H9 (cell line): ENCODE results near the gene UTP4. TPM values are rescaled to one million over a fixed set of nuclear protein-coding genes. Genes with fewer than 3 reads are reported as not detected.

ENCODE experiments used
- DNase-seq: peaks from one replicate; pipeline ENCODE4 v3.0.0-alpha.2; 2017
- H2AFZ ChIP-seq: one replicate; pipeline ENCODE4 v1.6.1; 2013; ENCODE audit warnings: mild to moderate bottlenecking, low read length, control low read depth, moderate library complexity
- H2AK5ac ChIP-seq: 2 replicates; pipeline ENCODE4 v1.6.1; 2013; ENCODE audit warnings: low read length, control low read depth, mixed read lengths; ENCODE audit not compliant: insufficient read length
- H2BK120ac ChIP-seq: one replicate; pipeline ENCODE4 v1.6.1; 2013; ENCODE audit warnings: low read depth, mild to moderate bottlenecking, low read length, control low read depth, inconsistent platforms; ENCODE audit not compliant: poor library complexity, severe bottlenecking
- H2BK12ac ChIP-seq: 2 replicates; pipeline ENCODE4 v1.6.1; 2013; ENCODE audit warnings: low read length, control low read depth, mixed read lengths, low read depth; ENCODE audit not compliant: insufficient read length
- H2BK15ac ChIP-seq: 2 replicates; pipeline ENCODE4 v1.6.1; 2013; ENCODE audit warnings: low read depth, low read length, control low read depth
- H2BK20ac ChIP-seq: one replicate; pipeline ENCODE4 v1.6.1; 2013; ENCODE audit warnings: low read depth, mild to moderate bottlenecking, low read length, control low read depth, inconsistent platforms; ENCODE audit not compliant: poor library complexity, severe bottlenecking
- H2BK5ac ChIP-seq: 2 replicates; pipeline ENCODE4 v1.6.1; 2013; ENCODE audit warnings: low read length, control low read depth, mixed read lengths; ENCODE audit not compliant: insufficient read length
- H3K14ac ChIP-seq: 2 replicates; pipeline ENCODE4 v1.6.1; 2013; ENCODE audit warnings: low read length, control low read depth; ENCODE audit not compliant: insufficient read depth
- H3K18ac ChIP-seq: 2 replicates; pipeline ENCODE4 v1.6.1; 2013; ENCODE audit warnings: low read depth, mild to moderate bottlenecking, mixed read lengths, low read length, control low read depth; ENCODE audit not compliant: insufficient read length
- H3K23ac ChIP-seq: 2 replicates; pipeline ENCODE4 v1.6.1; 2013; ENCODE audit warnings: low read length, control low read depth, mixed read lengths, low read depth; ENCODE audit not compliant: insufficient read length
- H3K23me2 ChIP-seq: 2 replicates; pipeline ENCODE4 v1.6.1; 2013; ENCODE audit warnings: low read depth, mild to moderate bottlenecking, mixed read lengths, low read length, control low read depth; ENCODE audit not compliant: insufficient read length, poor library complexity, severe bottlenecking
- H3K27ac ChIP-seq: 2 replicates; pipeline ENCODE4 v1.5.1; 2013; ENCODE audit warnings: low read length, control low read depth, mixed read lengths, low read depth; ENCODE audit not compliant: insufficient read length
- H3K27me3 ChIP-seq: 2 replicates; pipeline ENCODE4 v1.6.1; 2013; ENCODE audit warnings: low read length, control low read depth, inconsistent platforms; ENCODE audit not compliant: insufficient read depth
- H3K4ac ChIP-seq: 2 replicates; pipeline ENCODE4 v1.6.1; 2013; ENCODE audit warnings: low read depth, mild to moderate bottlenecking, control low read depth, inconsistent platforms, low read length, moderate library complexity
- H3K4me1 ChIP-seq: 2 replicates; pipeline ENCODE4 v1.6.1; 2013; ENCODE audit warnings: low read length, control low read depth, inconsistent platforms; ENCODE audit not compliant: insufficient read depth
- H3K4me2 ChIP-seq: 2 replicates; pipeline ENCODE4 v1.6.1; 2013; ENCODE audit warnings: low read length, control low read depth, mixed read lengths; ENCODE audit not compliant: insufficient read length, insufficient read depth
- H3K56ac ChIP-seq: 2 replicates; pipeline ENCODE4 v1.6.1; 2013; ENCODE audit warnings: low read depth, mild to moderate bottlenecking, mixed read lengths, low read length, control low read depth; ENCODE audit not compliant: insufficient read length
- H3K79me1 ChIP-seq: 2 replicates; pipeline ENCODE4 v1.6.1; 2013; ENCODE audit warnings: low read depth, mild to moderate bottlenecking, moderate library complexity, low read length, control low read depth, inconsistent platforms; ENCODE audit not compliant: insufficient read depth, poor library complexity, severe bottlenecking
- H3K79me2 ChIP-seq: 2 replicates; pipeline ENCODE4 v1.6.1; 2013; ENCODE audit warnings: low read length, control low read depth, inconsistent platforms; ENCODE audit not compliant: insufficient read depth
- H3K9ac ChIP-seq: 2 replicates; pipeline ENCODE4 v1.6.1; 2013; ENCODE audit warnings: low read length, control low read depth, mixed read lengths; ENCODE audit not compliant: insufficient read length; ENCODE audit errors: extremely low read depth
- H3K9me3 ChIP-seq: one replicate; pipeline ENCODE4 v1.6.1; 2013; ENCODE audit warnings: low read depth, low read length, inconsistent platforms; ENCODE audit not compliant: control insufficient read depth
- H3T11ph ChIP-seq: one replicate; pipeline ENCODE4 v1.6.1; 2013; ENCODE audit warnings: mild to moderate bottlenecking, low read length, control low read depth, inconsistent platforms
- H4K20me1 ChIP-seq: one replicate; pipeline ENCODE4 v1.6.1; 2013; ENCODE audit not compliant: control insufficient read depth, insufficient read length, insufficient read depth
- H4K5ac ChIP-seq: 2 replicates; pipeline ENCODE4 v1.6.1; 2013; ENCODE audit warnings: low read depth, mild to moderate bottlenecking, mixed read lengths, low read length, control low read depth; ENCODE audit not compliant: insufficient read length
- H4K8ac ChIP-seq: replicated peaks from 2 replicates; pipeline ENCODE4 v1.6.1; 2013; ENCODE audit warnings: low read length, control low read depth, mixed read lengths, low read depth; ENCODE audit not compliant: insufficient read length
- H4K91ac ChIP-seq: 2 replicates; pipeline ENCODE4 v1.6.1; 2013; ENCODE audit warnings: low read depth, mild to moderate bottlenecking, moderate library complexity, mixed read lengths, low read length, control low read depth; ENCODE audit not compliant: insufficient read length
- H3K27ac Mint-ChIP-seq, 3 experiments: 2 replicates in 2 of 3; 3 replicates in 1 of 3; pipeline ENCODE4 v1.8.0; 2020 to 2021; ENCODE audit warnings: mixed read lengths in 3 of 3, mild to moderate bottlenecking in 1 of 3, moderate library complexity in 1 of 3
- H3K27me3 Mint-ChIP-seq: 2 replicates; pipeline ENCODE4 v1.8.0; 2021; ENCODE audit warnings: low read depth, mild to moderate bottlenecking, moderate library complexity, mixed read lengths
- H3K36me3 Mint-ChIP-seq, 3 experiments: 2 replicates in 2 of 3; 3 replicates in 1 of 3; pipeline ENCODE4 v1.8.0; 2020 to 2021; ENCODE audit warnings: low read depth in 3 of 3, mixed read lengths in 3 of 3; ENCODE audit not compliant: insufficient read depth in 1 of 3
- H3K4me1 Mint-ChIP-seq, 2 experiments: 2 replicates each; pipeline ENCODE4 v1.8.0; 2020; ENCODE audit warnings: mixed read lengths in 2 of 2
- H3K4me3 Mint-ChIP-seq, 2 experiments: 2 replicates in 1 of 2; 3 replicates in 1 of 2; pipeline ENCODE4 v1.8.0; 2020 to 2021; ENCODE audit warnings: mild to moderate bottlenecking in 2 of 2, mixed read lengths in 2 of 2, moderate library complexity in 1 of 2
- H3K9me3 Mint-ChIP-seq, 2 experiments: 2 replicates in 1 of 2; 3 replicates in 1 of 2; pipeline ENCODE4 v1.8.0; 2020; ENCODE audit warnings: mild to moderate bottlenecking in 2 of 2, mixed read lengths in 2 of 2, moderate library complexity in 1 of 2
- WGBS: extraction: QIAGEN DNeasy Blood & Tissue Kit; methylation state at CpG from one replicate; pipeline ENCODE4 v1.1.7; 2013; ENCODE audit warnings: missing lambda C conversion rate, low lambda C conversion rate, mixed read lengths; ENCODE audit not compliant: insufficient read length; ENCODE audit errors: extremely low coverage; 5-methylcytosine and 5-hydroxymethylcytosine counted together
- total RNA-seq: library from RNA; stranded (reverse); gene quantifications from 2 replicates; pipeline ENCODE4 v1.2.1, GENCODE V29; 2021
- TF ChIP-seq, protein P1 (sequence below): fragments of 200-600 bp; sonication (generic); conservative IDR thresholded peaks from 3 replicates; pipeline ENCODE4 v1.8.0; 2021; ENCODE audit warnings: antibody characterized with exemption, mild to moderate bottlenecking

The UTP4 gene
- total RNA-seq, 1 experiment from 2014 or later, result 94.0 TPM

- WGBS, result no CpG with 5 or more reads among the region's 2 CpGs
Measured at GRCh38 chr16:69119536-69119935, 12.9 kb upstream of the UTP4 start.

More at GRCh38 chr16:69119536-69119935, 12.9 kb upstream of the UTP4 start:
- Histone ChIP-seq H3K56ac (no peak overlapping the region), H2BK15ac (no peak overlapping the region), H3K79me2 (no peaks in the 10 kb centered on the region), H4K8ac (no peak overlapping the region), H2BK20ac (no peak overlapping the region), H3K9ac (no peak overlapping the region), H3K9me3 (no peaks in the 10 kb centered on the region), H3K23ac (no peak overlapping the region), H3T11ph (no peak overlapping the region), H3K4me1 (no peaks in the 10 kb centered on the region), H2BK5ac (no peak overlapping the region), H3K23me2 (no peaks in the 10 kb centered on the region), H3K4me2 (no peak overlapping the region), H4K5ac (no peak overlapping the region), H4K91ac (no peak overlapping the region), H2BK120ac (no peak overlapping the region), H4K20me1 (no peaks in the 10 kb centered on the region), H2BK12ac (no peak overlapping the region), H2AK5ac (no peak overlapping the region), H3K4ac (no peak overlapping the region), H3K14ac (no peak overlapping the region), H3K79me1 (no peaks in the 10 kb centered on the region), H3K27me3 (no peaks in the 10 kb centered on the region), H2AFZ (no peak overlapping the region), H3K18ac (no peak overlapping the region), H3K27ac (no peak overlapping the region)
- Mint-ChIP-seq H3K9me3 (no peaks in the 10 kb centered on the region; a peak in 2 of 5 replicates), H3K27me3 (no peaks in the 10 kb centered on the region), H3K27ac (no peak overlapping the region), H3K4me3 (no peak overlapping the region), H3K4me1 (0 out of 4 replicates have a peak, but pooled peaks cover 0 to 2% of the 10 kb centered on the region in 2 experiments), H3K36me3 (peaks cover 62 to 74% (median 73%) of the 10 kb centered on the region in 3 experiments)
- TF ChIP-seq, protein P1, sequence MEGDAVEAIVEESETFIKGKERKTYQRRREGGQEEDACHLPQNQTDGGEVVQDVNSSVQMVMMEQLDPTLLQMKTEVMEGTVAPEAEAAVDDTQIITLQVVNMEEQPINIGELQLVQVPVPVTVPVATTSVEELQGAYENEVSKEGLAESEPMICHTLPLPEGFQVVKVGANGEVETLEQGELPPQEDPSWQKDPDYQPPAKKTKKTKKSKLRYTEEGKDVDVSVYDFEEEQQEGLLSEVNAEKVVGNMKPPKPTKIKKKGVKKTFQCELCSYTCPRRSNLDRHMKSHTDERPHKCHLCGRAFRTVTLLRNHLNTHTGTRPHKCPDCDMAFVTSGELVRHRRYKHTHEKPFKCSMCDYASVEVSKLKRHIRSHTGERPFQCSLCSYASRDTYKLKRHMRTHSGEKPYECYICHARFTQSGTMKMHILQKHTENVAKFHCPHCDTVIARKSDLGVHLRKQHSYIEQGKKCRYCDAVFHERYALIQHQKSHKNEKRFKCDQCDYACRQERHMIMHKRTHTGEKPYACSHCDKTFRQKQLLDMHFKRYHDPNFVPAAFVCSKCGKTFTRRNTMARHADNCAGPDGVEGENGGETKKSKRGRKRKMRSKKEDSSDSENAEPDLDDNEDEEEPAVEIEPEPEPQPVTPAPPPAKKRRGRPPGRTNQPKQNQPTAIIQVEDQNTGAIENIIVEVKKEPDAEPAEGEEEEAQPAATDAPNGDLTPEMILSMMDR, result no peak
- DNase-seq, result no peak
